ENCODE data around the gene TTLL10. TPM values are rescaled to one million over a fixed set of nuclear protein-coding genes. Genes with fewer than 3 reads are reported as not detected.
A peak's percentile ranks its signal among the peaks of the same experiment; 100 is the strongest.

Gene TTLL10
- total RNA-seq, 4 donors from 2014 or later, result not detected

- TF ChIP-seq POLR2A (IDR thresholded peaks at IDR 0.05), result no peak
- TF ChIP-seq, protein P1, sequence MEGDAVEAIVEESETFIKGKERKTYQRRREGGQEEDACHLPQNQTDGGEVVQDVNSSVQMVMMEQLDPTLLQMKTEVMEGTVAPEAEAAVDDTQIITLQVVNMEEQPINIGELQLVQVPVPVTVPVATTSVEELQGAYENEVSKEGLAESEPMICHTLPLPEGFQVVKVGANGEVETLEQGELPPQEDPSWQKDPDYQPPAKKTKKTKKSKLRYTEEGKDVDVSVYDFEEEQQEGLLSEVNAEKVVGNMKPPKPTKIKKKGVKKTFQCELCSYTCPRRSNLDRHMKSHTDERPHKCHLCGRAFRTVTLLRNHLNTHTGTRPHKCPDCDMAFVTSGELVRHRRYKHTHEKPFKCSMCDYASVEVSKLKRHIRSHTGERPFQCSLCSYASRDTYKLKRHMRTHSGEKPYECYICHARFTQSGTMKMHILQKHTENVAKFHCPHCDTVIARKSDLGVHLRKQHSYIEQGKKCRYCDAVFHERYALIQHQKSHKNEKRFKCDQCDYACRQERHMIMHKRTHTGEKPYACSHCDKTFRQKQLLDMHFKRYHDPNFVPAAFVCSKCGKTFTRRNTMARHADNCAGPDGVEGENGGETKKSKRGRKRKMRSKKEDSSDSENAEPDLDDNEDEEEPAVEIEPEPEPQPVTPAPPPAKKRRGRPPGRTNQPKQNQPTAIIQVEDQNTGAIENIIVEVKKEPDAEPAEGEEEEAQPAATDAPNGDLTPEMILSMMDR (IDR thresholded peaks at IDR 0.05), result no peak
- no peak overlapping the region for H3K4me3 ChIP-seq (ENCODE audit: low read depth, poor library complexity, severe bottlenecking)
- intact Hi-C loops (cut with DNase I; ENCODE audit: low total_unique reads), result no loop called here
- 91 to 98% methylated on average over 28 to 30 of the region's 30 CpGs for WGBS, 2 donors
- no peak for DNase-seq (ENCODE audit: low spot score in 2 of 2)
These were observed 54.5 kb downstream of the TTLL10 start for GRCh38 chr1:1228187-1228586.

GRCh38 chr1:1228596-1229321 is 55.1 kb downstream of the TTLL10 start:
- intact Hi-C loops (cut with DNase I; ENCODE audit: low total_unique reads), result no loop called here
- DNase-seq (ENCODE audit: low spot score in 2 of 2), result no peak
- 88 to 92% methylated on average over 27 to 28 of the region's 28 CpGs for WGBS, 2 donors
- TF ChIP-seq, protein P1 (IDR thresholded peaks at IDR 0.05), result no peak
- TF ChIP-seq POLR2A (IDR thresholded peaks at IDR 0.05), result no peak
- no peak overlapping the region for H3K4me3 ChIP-seq (ENCODE audit: low read depth, poor library complexity, severe bottlenecking)

DNA sequence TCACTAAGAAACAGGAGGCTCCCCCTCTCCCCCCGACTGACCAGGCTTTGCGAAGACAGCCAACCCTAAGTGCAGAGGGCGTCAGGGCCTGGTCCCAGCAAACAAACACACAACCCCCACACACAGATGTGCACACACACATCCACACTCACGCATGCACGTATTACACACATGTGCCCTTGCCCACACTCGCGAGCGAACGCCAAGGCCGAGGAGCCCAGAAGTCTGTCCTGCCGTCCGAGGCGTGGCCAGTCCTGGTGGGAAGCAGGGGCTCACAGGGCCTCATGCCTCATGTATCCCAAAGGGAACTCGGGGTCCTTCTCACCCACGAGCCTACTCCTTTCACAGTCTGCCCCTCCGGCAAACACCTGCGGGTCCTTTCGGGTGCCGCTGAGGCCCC is 56.1 kb downstream of the TTLL10 start:
- H3K4me3 ChIP-seq (ENCODE audit: low read depth, poor library complexity, severe bottlenecking), result no peak overlapping the region
- no peak for TF ChIP-seq POLR2A (IDR thresholded peaks at IDR 0.05)
- TF ChIP-seq, protein P1 (IDR thresholded peaks at IDR 0.05), result no peak
- intact Hi-C loops (cut with DNase I; ENCODE audit: low total_unique reads), result no loop called here
- WGBS, 2 donors, result 81 to 92% methylated on average over 16 to 19 of the region's 19 CpGs
- DNase-seq (ENCODE audit: low spot score in 2 of 2), result no peak

- no peak for TF ChIP-seq POLR2A (IDR thresholded peaks at IDR 0.05)
- TF ChIP-seq, protein P1 (IDR thresholded peaks at IDR 0.05), result no peak
- peak overlapping the region; percentile 95 for H3K4me3 ChIP-seq (ENCODE audit: low read depth, poor library complexity, severe bottlenecking)
- no peak for DNase-seq (ENCODE audit: low spot score in 2 of 2)
- intact Hi-C loops (cut with DNase I; ENCODE audit: low total_unique reads), result no loop called here
- WGBS, 2 donors, result 8 to 10% methylated on average over 23 to 24 of the region's 24 CpGs
These were observed 57.1 kb downstream of the TTLL10 start for GRCh38 chr1:1230656-1231399.

- DNase-seq (ENCODE audit: low spot score in 2 of 2), result peak; percentile 94 to 99
- 0 to 1% methylated on average over 42 to 68 of the region's 99 CpGs for WGBS, 2 donors
- intact Hi-C loops (cut with DNase I; ENCODE audit: low total_unique reads), result no loop called here
- TF ChIP-seq POLR2A (IDR thresholded peaks at IDR 0.05), result no peak
- TF ChIP-seq, protein P1 (IDR thresholded peaks at IDR 0.05), result no peak
- H3K4me3 ChIP-seq (ENCODE audit: low read depth, poor library complexity, severe bottlenecking), result peak within 1 kb of the TSS; percentile 95
These were observed 57.9 kb downstream of the TTLL10 start, which contains the start of gene SDF4 for GRCh38 chr1:1231400-1232207. Gene SDF4 (minus strand): TSS chr1:1232001. CDS start chr1:1228772, 3,229 bp downstream.
